Activated T-helper 2 cell treated with anti-CD3 and anti-CD28 coated beads, Interferon-gamma antibody, Interleukin-2, Interleukin-4, amounts not matched to agents 10 μg/mL and 5 μg/mL and 100 μg/mL, durations not matched to agents 14 hours and 24 hours and 36 hours (primary cell): ENCODE data around the gene LINC01488. TPM values are rescaled to one million over a fixed set of nuclear protein-coding genes. Genes with fewer than 3 reads are reported as not detected.

Source experiments
- DNase-seq: peaks from one replicate; pipeline ENCODE4 v3.0.0; 2021; ENCODE audit warnings: low spot score
- H3K27ac Mint-ChIP-seq: one replicate; pipeline ENCODE4 v1.8.0; 2021; ENCODE audit warnings: mixed read lengths
- H3K27me3 Mint-ChIP-seq: one replicate; pipeline ENCODE4 v1.8.0; 2021; ENCODE audit warnings: low read depth, mixed read lengths
- H3K36me3 Mint-ChIP-seq: one replicate; pipeline ENCODE4 v1.8.0; 2021; ENCODE audit warnings: low read depth, mixed read lengths
- H3K4me1 Mint-ChIP-seq: one replicate; pipeline ENCODE4 v1.8.0; 2021; ENCODE audit warnings: low read depth, mixed read lengths
- H3K4me3 Mint-ChIP-seq: one replicate; pipeline ENCODE4 v1.8.0; 2021; ENCODE audit warnings: low read depth, mild to moderate bottlenecking, moderate library complexity, mixed read lengths
- H3K9me3 Mint-ChIP-seq: one replicate; pipeline ENCODE4 v1.8.0; 2021; ENCODE audit warnings: mixed read lengths
- intact Hi-C: fragments of 100-400 bp; cut with micrococcal nuclease; formaldehyde crosslinking; loops from one replicate; pipeline ENCODE4 v1.15.1; 2023
- total RNA-seq: library from RNA; stranded (reverse); gene quantifications from 2 replicates; pipeline ENCODE4 v1.2.3, GENCODE V29; 2022

LINC01488 gene
- total RNA-seq, 1 donor from 2014 or later: not detected

DNA sequence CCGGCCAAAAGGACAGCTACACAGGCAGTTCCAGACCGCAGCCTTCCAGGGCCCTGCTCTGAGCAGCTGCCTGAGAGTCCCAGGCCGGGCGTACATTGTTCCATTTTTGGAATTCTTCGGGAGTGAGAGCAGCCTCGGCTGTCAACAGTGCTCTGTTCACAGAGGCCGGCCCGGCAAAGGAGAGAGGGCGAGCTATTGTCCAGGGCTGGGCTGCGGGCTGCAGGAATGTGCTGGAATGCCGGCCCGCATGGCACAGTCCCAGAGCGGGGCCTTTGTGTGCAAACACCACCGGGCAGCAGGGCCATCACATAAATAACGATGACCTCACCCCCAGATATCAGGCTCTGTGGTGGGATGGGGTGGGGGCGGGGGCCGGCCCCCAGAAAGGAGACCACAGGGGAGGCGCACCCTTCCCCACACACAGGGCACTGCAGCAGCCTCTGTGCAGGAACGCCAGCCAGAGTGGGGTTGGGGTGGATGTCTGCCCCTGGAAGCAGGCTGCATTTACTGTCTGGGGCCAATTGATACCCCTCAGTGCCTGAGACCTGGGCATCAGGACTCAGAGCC, 15.8 kb downstream of the LINC01488 start:
- H3K4me1 Mint-ChIP-seq: no peaks in the 10 kb centered on the region
- H3K9me3 Mint-ChIP-seq: no peaks in the 10 kb centered on the region
- H3K27me3 Mint-ChIP-seq: no peaks in the 10 kb centered on the region
- DNase-seq: no peak
- intact Hi-C loops: loop anchor here (10.0 kb wide), 1 partner anchor 57 kb away; no protein-coding TSS in a partner anchor
- H3K36me3 Mint-ChIP-seq: no peaks in the 10 kb centered on the region
- H3K4me3 Mint-ChIP-seq: no peak overlapping the region
- no peak overlapping the region for H3K27ac Mint-ChIP-seq

DNA sequence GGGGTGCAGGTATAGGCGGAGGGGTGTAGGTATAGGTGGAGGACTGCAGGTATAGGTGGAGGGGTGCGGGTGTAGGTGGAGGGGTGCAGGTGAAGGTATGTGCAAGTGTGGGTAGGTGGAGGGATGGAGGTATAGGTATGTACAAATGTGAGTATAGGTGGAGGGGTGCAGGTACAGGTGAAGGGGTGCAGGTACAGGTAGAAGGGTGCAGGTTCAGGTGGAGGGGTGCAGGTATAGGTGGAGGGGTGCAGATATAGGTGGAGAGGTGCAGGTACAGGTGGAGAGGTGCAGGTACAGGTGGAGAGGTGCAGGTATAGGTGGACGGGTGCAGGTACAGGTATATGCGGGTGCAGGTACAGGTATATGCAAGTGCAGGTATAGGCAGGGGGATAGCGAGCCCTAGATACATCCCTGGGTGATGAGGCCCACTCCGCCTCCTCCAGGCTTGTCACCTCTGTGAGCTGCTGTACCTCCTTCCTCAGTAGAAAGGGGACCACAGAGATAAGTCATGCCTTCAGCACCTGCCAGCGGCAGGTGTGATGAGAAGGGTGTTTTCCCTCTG, 17.2 kb downstream of the LINC01488 start:
- DNase-seq: no peak
- H3K4me3 Mint-ChIP-seq: no peak overlapping the region
- peaks cover 3% of the 10 kb centered on the region for H3K27me3 Mint-ChIP-seq
- intact Hi-C loops: loop anchor here (10.0 kb wide), 1 partner anchor 56 kb away; no protein-coding TSS in a partner anchor
- peaks cover 5% of the 10 kb centered on the region for H3K4me1 Mint-ChIP-seq
- no peaks in the 10 kb centered on the region for H3K9me3 Mint-ChIP-seq
- H3K27ac Mint-ChIP-seq: no peak overlapping the region
- no peaks in the 10 kb centered on the region for H3K36me3 Mint-ChIP-seq

DNA sequence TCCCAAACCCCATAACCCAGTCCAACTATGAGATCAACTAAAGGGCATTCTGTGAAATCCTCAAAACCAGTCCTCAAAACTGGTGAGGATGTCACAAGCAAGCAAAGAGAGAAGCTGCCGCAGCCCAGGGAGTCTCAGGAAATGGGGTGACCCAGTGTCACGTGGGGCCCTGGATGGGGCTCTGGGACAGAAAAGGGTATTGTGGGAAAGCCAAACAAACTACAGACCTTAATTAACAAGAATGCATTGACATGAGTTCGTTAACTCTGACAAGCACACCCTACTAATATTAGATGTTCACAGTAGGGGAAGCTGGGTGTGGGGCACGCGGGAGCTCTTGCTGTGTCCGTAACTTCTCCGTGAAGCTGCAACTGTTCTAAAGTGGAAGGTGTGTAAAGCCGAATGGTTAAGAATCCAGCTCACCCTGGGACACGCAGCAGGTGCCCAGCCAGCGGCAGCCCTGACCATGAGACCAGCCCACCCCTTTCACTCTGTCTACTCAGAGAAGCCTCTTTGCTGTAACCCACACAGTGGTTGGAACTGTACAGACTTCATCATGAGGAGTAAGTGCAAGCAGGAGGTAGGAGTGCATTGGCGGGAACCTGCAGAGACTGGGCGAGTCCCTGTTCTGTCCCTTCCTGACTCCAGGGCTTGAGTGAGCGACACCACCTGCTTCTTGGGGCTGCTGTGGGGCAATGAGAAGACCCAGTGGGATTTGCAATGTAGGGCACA, 17.9 kb downstream of the LINC01488 start:
- no peaks in the 10 kb centered on the region for H3K36me3 Mint-ChIP-seq
- peaks cover 5% of the 10 kb centered on the region for H3K4me1 Mint-ChIP-seq
- H3K4me3 Mint-ChIP-seq: no peak overlapping the region
- H3K9me3 Mint-ChIP-seq: no peaks in the 10 kb centered on the region
- no peak overlapping the region for H3K27ac Mint-ChIP-seq
- H3K27me3 Mint-ChIP-seq: peaks cover 3% of the 10 kb centered on the region
- DNase-seq: no peak
- intact Hi-C loops: loop anchor here (10.0 kb wide), 1 partner anchor 55 kb away; no protein-coding TSS in a partner anchor

DNA sequence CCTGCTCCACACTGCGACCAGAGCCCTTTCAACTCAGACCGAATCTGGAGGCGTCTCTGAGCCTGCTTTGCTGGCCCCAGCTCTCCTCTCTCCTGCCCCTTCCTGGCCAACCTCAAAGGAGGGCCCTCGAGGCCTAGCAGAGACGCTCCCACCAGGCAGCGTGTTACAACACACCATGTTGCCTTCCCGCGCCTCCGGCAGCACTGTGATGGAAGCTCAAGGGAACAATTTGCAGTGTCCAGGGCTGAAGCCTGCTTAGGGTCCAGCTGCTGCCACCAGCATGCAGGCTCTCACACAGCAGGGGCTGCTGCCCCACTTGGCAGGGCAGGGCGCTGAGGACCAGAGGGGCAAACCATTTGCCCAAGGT, 18.4 kb downstream of the LINC01488 start:
- intact Hi-C loops: loop anchor here (10.0 kb wide), 1 partner anchor 55 kb away; no protein-coding TSS in a partner anchor
- Mint-ChIP-seq H3K4me3 (no peak overlapping the region), H3K27me3 (peaks cover 3% of the 10 kb centered on the region), H3K36me3 (no peaks in the 10 kb centered on the region), H3K9me3 (no peaks in the 10 kb centered on the region), H3K27ac (no peak overlapping the region), H3K4me1 (peaks cover 5% of the 10 kb centered on the region)
- no peak for DNase-seq

DNA sequence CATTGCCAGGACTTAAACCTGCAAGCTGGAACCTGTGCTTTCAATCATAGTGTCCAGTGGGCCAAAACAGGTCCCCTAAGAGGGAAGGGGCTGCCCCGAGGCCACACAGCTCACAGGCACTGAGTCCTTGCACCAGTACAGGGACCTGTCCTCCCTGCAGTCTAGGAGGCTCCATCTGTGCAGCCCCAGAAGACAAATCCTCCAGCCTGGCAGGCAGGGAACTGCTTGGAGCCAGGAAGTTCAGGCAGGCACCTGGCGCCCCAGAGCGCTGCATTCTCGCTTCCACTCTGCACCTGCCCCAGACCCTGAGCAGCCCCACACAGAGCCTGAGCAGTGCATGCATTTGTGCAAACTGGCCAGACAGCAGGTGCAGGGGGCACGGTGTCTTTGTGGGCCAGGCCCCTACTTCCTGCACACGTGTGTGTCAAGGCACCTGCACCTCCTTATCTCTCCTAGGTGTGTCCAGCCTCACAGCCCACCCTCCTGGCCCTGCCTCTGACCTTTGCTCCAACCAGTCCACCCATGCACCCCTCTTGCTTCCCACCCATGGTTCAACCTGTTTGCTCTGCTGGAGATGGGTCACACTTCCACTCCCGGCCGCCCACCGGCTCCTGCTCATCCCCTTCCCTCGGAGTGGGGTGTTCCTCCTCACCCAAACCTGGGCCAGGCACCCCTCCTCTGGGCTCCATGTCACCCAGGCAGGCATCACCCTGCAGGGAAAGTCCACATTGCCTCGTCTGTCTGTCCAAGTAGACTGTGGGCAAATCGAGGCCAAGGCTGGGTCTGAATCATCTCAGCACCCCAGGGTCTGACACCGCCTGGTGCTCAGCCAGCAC, 19.0 kb downstream of the LINC01488 start:
- no peak for DNase-seq
- intact Hi-C loops: no loop called here
- Mint-ChIP-seq H3K27ac (no peak overlapping the region), H3K27me3 (peaks cover 3% of the 10 kb centered on the region), H3K9me3 (no peaks in the 10 kb centered on the region), H3K36me3 (no peaks in the 10 kb centered on the region), H3K4me3 (no peak overlapping the region), H3K4me1 (peaks cover 5% of the 10 kb centered on the region)

DNA sequence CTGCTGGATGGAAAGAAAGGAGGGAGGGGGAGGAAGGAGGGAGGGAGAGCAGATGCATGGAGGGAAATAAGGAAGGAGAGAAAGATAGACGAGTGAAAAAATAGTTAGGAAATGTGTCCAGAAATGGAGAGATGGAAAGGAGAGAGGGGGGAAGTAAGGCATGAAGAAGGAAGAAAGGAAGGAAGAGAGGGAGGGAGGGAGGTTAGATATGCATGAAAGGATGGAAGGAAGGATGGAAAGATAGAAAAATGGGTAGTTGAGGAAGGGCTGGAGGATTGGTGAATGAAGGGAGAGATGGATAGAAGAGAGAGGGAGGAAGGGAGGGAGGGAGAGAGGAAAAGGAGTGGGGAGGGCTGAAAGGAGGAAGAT, 19.6 kb downstream of the LINC01488 start:
- intact Hi-C loops: no loop called here
- no peak overlapping the region for H3K4me3 Mint-ChIP-seq
- H3K36me3 Mint-ChIP-seq: no peaks in the 10 kb centered on the region
- no peak for DNase-seq
- H3K4me1 Mint-ChIP-seq: peaks cover 5% of the 10 kb centered on the region
- peaks cover 3% of the 10 kb centered on the region for H3K27me3 Mint-ChIP-seq
- no peaks in the 10 kb centered on the region for H3K9me3 Mint-ChIP-seq
- no peak overlapping the region for H3K27ac Mint-ChIP-seq

DNA sequence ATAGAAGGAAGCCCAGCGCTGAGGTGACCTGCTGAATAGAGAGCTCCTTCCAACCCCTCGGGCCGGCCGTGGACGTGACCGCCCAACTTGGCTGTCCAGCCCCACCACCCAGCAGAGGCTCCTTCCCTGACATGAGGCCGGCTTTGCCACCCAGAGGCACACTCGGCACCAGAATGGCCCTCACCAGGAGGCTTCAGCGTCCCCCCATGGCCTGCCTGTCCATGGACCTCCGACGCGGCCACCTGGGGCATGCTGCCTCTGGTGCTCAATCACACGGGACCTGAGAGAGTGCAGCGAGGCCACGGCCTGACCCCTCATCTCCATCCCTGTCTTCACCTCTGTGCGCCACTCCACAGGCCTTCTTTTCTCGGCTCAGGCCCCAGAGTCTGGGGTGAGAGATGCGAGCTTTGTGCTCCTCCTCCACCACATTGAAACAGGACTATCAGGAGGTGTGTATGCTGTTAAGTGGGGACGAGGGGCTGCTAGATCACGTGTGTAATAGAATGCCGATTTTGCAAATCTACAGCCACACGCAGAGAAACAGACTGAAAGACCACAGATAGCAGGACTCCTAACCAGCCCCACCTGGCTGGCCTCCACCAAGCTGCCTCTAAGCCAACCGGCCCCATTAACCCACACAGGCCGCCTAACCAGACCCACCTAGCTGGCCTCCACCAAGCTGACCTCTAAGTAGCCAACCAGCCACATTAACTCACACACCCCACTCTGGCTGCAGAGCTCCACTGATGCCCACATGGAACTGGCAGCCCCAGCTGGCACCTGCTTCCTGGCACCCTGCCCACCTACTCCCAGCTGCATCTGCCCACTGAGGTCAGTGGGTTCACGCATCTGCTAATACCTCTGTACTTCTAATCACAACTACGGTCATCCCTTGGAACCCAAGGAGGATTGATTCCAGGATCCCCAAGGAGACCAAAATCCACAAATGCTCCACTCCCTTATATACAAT, 20.7 kb downstream of the LINC01488 start:
- no peak for DNase-seq
- H3K9me3 Mint-ChIP-seq: no peaks in the 10 kb centered on the region

DNA sequence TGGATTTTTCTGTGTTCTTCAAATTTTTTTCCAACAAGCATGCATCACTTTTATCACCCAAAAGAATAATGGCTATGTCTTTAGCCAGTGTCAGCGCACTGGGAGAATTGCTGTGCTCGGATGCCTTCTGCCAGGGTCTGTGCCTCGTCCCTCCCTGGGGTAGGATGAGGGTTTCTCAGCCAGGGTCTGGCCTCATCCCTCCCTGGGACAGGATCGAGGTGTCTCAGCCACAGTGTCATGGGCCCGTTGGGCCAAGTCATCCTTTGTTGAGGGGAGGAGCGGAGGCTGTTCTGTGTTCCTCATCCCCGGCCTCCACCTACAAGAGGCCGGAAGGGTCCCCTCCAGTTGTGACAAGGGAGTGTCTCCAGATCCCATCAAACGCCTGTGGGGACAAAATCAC, 22.7 kb downstream of the LINC01488 start:
- DNase-seq: no peak
- Mint-ChIP-seq H3K27ac (no peak overlapping the region), H3K9me3 (no peaks in the 10 kb centered on the region), H3K4me1 (peaks cover 7% of the 10 kb centered on the region), H3K36me3 (no peaks in the 10 kb centered on the region), H3K27me3 (peaks cover 9% of the 10 kb centered on the region), H3K4me3 (no peak overlapping the region)
- intact Hi-C loops: no loop called here

More for the DNA sequence above, 20.7 kb downstream of the LINC01488 start:
- peaks cover 5% of the 10 kb centered on the region for H3K4me1 Mint-ChIP-seq
- intact Hi-C loops: no loop called here
- H3K27me3 Mint-ChIP-seq: peaks cover 3% of the 10 kb centered on the region
- no peak overlapping the region for H3K27ac Mint-ChIP-seq
- H3K36me3 Mint-ChIP-seq: no peaks in the 10 kb centered on the region
- H3K4me3 Mint-ChIP-seq: no peak overlapping the region

DNA sequence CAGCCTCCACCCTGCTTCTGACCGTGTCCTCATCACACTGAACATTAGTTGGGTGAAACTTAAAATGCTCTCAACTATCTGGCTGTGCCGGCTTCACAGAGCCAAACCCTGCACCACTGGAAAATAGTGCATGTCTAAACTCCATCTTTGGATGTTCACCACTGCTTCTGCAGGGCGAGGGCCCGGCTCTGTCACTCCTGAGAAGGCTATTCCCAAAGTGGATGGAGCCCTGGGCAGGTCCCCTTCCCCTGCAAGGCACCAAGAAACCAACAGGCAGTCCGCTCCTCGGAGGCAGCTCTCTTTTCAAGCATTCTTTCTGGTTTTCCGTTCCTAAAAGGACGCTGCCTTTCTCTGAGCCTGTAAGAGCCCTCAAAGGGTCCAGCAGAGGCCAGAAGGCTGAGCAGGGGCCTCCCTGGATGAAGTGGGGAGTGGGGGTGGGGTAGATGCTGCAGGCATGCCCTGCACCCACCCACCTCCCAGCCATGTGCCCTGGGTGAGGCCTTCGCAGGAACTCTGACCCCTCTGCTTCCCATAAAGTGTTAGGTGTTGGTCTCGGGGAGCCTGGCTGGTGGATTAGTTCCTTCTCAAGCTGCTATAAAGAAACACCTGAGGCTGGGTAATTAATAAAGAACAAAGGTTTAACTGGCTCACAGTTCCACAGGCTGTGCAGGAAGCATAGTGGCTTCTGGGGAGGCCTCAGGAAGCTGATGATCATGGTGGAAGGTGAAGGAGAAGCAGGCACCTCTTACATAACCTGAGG, 23.3 kb downstream of the LINC01488 start:
- no peak overlapping the region for H3K27ac Mint-ChIP-seq
- intact Hi-C loops: no loop called here
- H3K27me3 Mint-ChIP-seq: peaks cover 9% of the 10 kb centered on the region
- H3K9me3 Mint-ChIP-seq: no peaks in the 10 kb centered on the region
- no peak for DNase-seq
- peaks cover 7% of the 10 kb centered on the region for H3K4me1 Mint-ChIP-seq
- H3K36me3 Mint-ChIP-seq: no peaks in the 10 kb centered on the region
- H3K4me3 Mint-ChIP-seq: no peak overlapping the region

DNA sequence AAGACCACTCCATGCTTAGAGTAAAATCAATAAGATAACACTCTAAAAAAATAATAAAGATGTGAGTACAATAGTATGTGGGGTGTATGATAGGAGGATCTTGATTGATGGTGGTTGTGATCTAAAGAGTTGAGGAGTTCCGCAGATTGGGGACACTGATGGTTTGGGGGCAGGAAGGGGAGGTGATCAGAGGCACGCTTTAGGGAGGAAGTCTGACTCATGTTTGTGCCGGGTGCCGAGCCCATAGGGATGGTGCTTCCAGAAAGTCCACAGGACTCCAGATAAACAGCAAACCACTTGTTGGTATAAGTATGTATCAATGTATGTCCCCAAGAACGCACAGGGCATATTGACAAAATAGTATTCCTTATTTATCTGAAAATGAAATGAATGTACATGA, 27.5 kb downstream of the LINC01488 start:
- Mint-ChIP-seq H3K27me3 (peaks cover 6% of the 10 kb centered on the region), H3K27ac (no peak overlapping the region), H3K4me1 (peaks cover 3% of the 10 kb centered on the region), H3K36me3 (no peaks in the 10 kb centered on the region), H3K4me3 (no peak overlapping the region), H3K9me3 (no peaks in the 10 kb centered on the region)
- no peak for DNase-seq
- intact Hi-C loops: no loop called here

DNA sequence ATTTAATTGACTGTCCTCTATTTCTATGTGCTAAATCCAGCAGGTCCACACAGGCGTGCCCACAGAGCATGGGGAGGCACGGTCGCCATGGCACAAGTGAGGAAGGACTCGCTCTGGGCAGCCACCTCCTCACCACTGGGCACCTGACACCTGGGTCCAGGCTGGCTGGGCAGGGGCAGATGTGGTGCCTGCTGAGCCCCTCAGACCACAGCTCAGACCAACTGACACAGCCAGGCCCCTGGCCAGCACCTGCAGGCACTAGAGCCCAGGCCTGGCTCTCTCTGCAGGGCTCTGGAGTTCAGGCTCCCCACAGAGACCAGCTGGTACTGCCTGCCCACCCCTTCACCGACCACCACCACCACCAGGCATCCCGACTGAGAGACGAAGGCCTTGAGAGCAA, 27.9 kb downstream of the LINC01488 start:
- no peaks in the 10 kb centered on the region for H3K36me3 Mint-ChIP-seq
- peaks cover 3% of the 10 kb centered on the region for H3K4me1 Mint-ChIP-seq
- peaks cover 6% of the 10 kb centered on the region for H3K27me3 Mint-ChIP-seq
- no peak overlapping the region for H3K4me3 Mint-ChIP-seq
- H3K27ac Mint-ChIP-seq: no peak overlapping the region
- no peak for DNase-seq
- intact Hi-C loops: no loop called here
- H3K9me3 Mint-ChIP-seq: no peaks in the 10 kb centered on the region
